GM21447 (cell line): ENCODE results near the gene TBC1D22B.

Source experiments
- ATAC-seq: cut with Tn5 transposase; IDR thresholded peaks from one replicate; pipeline ENCODE4 v1.9.1; 2021; ENCODE audit not compliant: unreplicated experiment

TBC1D22B gene

GRCh38 chr6:37257634-37258404 is at the start of gene TBC1D22B, which contains the start of gene TMEM217:
TBC1D22B (plus strand) TSS chr6:37257772; CDS start chr6:37257918, 146 bp downstream.
TMEM217 (minus strand) TSS chr6:37258144; CDS start chr6:37219030, 39,114 bp downstream.
- ATAC-seq: peak; percentile 97

- ATAC-seq: peak; percentile 51
Observed at GRCh38 chr6:37207903-37208456, 49.6 kb upstream of the TBC1D22B start.

- no peak for ATAC-seq
Observed at GRCh38 chr6:37208793-37209192, 48.8 kb upstream of the TBC1D22B start.

GRCh38 chr6:37209461-37210205 is 47.9 kb upstream of the TBC1D22B start:
- ATAC-seq: no peak

GRCh38 chr6:37210313-37210968 is 47.1 kb upstream of the TBC1D22B start:
- no peak for ATAC-seq

- ATAC-seq: no peak
Observed at GRCh38 chr6:37212268-37212667, 45.3 kb upstream of the TBC1D22B start.

GRCh38 chr6:37218061-37218460 is 39.5 kb upstream of the TBC1D22B start:
- ATAC-seq: no peak

GRCh38 chr6:37218511-37218910 is 39.1 kb upstream of the TBC1D22B start:
- ATAC-seq: no peak

GRCh38 chr6:37221585-37222124 is 35.9 kb upstream of the TBC1D22B start:
- ATAC-seq: no peak

- ATAC-seq: peak; percentile 92
Observed at GRCh38 chr6:37222125-37222967, 35.2 kb upstream of the TBC1D22B start.

GRCh38 chr6:37222992-37223391 is 34.6 kb upstream of the TBC1D22B start:
- ATAC-seq: no peak

GRCh38 chr6:37225350-37226169 is 32.0 kb upstream of the TBC1D22B start:
- no peak for ATAC-seq

- ATAC-seq: no peak
Observed at GRCh38 chr6:37230104-37230503, 27.5 kb upstream of the TBC1D22B start.

- no peak for ATAC-seq
Observed at GRCh38 chr6:37232430-37233017, 25.0 kb upstream of the TBC1D22B start.

- no peak for ATAC-seq
Observed at GRCh38 chr6:37233541-37233940, 24.0 kb upstream of the TBC1D22B start.

GRCh38 chr6:37236921-37237320 is 20.7 kb upstream of the TBC1D22B start:
- ATAC-seq: no peak

GRCh38 chr6:37237789-37238188 is 19.8 kb upstream of the TBC1D22B start:
- no peak for ATAC-seq

GRCh38 chr6:37238381-37238780 is 19.2 kb upstream of the TBC1D22B start:
- ATAC-seq: no peak

- ATAC-seq: no peak
Observed at GRCh38 chr6:37239526-37239925, 18.0 kb upstream of the TBC1D22B start.
